Stimulated activated CD8-positive, alpha-beta memory T cell treated with anti-CD3 and anti-CD28 coated beads, Interleukin-12 subunit alpha, Interleukin-12 subunit beta, amount 100 ng/mL, for 1 hour (primary cell): ENCODE results near the gene BANF1.
"Not testable (repeated sequence)": the region's sequence is repeated elsewhere in the genome, so short reads cannot be mapped to it uniquely, and the experiment has no call there.

ENCODE experiments used
- DNase-seq: peaks from one replicate; pipeline ENCODE4 v3.0.0-alpha.2; 2020; ENCODE audit warnings: low read depth

BANF1 gene

DNA sequence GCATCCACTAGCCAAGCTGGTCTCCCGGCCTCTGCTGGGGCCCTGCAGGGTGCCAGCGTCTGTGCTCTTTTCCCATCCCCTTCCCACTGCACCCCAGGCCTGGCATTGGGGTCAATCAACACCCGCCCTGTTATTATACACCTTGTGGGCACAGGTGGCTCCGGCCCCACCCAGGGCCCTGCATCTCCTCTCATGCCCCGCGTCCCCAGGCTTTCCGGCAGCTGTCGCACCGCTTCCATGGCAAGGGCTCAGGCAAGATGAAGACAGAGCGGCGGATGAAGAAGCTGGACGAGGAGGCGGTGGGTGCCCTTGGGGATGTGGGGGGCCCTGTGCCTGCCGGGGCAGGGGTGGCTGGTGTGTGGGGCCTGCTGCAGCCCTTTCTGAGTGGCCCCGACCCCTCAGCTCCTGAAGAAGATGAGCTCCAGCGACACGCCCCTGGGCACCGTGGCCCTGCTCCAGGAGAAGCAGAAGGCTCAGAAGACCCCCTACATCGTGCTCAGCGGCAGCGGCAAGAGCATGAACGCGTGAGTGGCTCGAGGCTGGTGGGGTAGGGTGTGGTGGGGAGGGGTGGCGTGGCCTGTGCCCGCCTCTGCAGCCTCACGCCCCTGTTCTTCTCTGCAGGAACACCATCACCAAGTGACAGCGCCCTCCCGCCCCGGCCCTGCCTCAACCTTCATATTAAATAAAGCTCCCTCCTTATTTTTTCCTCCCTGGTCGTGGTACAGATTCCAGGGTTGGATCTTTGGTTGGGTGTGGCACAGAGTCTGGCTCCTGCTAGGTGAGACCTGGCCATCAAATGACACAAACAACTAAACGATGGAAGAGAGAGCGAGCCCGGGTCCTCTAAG, 23.7 kb upstream of the BANF1 start:
- no peak for DNase-seq

DNA sequence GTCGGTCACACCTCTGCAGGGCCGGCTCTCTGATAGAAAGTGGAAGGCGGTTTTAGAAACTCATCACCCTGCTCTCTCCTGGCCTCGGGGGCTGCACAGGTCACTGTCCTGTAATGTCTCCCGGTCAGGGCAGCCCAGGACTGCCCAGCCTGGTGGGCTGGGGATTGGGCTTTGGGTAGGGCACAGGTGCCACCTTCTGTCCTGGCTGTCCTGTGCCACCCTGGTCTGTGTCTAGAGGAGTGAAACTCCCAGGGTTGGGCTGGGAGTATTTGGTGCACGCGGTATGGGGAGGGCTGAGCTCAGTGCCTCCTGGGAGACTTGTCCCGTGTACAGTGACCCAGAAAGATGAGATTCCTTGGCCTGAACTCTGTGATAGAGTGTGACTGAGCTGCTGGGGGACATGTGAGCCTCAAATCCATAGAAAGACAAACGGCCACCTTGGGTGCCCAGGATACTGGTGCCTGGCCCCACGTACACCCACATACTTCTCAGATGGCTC, 23.0 kb upstream of the BANF1 start:
- DNase-seq: no peak

DNA sequence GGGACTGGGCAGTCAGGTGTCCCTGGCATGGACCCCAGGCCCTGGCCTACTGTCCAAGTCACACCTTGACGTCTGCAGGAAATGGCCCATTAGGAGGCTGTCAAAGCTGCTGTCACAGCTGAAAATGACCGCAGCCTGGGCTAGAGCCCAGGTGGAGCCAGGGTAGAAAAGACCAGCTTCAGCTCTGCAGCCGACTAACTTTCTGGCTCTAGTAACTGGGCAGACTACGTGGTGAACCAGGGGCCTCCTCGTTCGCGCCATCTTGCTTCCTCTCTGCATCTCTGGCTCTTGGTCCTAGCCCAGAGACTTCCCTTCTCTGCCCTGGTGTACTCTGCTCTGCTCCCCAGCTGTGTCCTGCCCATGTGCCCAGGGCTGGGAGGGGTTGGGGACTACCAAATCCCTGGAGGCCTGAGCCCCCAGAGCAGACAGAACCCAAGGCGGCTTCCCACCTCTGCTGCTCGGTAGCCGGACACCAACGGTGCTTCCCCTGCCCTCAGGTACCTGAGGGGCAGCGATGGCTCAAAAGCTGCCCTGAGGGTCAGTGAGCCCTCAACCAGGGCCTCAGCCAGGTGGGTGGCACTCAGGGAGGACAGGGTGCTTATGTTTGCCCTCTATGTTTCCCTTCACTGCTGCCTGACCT, 21.1 kb upstream of the BANF1 start:
- no peak for DNase-seq

- DNase-seq: no peak
Observed at GRCh38 chr11:65981972-65982823, 20.1 kb upstream of the BANF1 start.

GRCh38 chr11:65982824-65983588, 19.3 kb upstream of the BANF1 start:
- no peak for DNase-seq

GRCh38 chr11:65983589-65983987, 18.7 kb upstream of the BANF1 start:
- DNase-seq: no peak

GRCh38 chr11:65987336-65987735, 15.0 kb upstream of the BANF1 start:
- no peak for DNase-seq

GRCh38 chr11:65988791-65989592, 13.3 kb upstream of the BANF1 start:
- DNase-seq: peak; percentile 89

DNA sequence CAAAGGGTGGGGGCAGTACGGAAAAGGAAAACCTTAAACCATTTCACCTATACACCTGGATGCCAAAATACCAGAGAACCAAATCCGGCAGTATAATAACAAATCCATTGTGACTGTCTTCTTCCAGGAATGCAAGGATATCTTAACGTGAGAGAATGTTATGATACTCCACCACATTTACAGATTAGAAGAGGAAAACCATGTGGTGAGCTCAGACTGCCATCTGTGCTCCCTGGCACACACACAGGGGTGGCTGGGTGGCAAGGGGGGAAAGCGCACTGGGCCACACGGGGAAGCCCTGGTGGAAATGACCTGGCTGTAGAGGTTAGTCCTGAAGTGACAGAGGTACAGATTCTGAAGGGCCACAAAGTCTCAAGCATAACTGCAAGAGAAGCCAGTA, 10.2 kb upstream of the BANF1 start:
- DNase-seq: no peak

- no peak for DNase-seq
Observed at GRCh38 chr11:65997286-65997685, 5.0 kb upstream of the BANF1 start.

- DNase-seq: no peak
Observed at GRCh38 chr11:66002648-66003225, 434 bp downstream of the BANF1 start.

DNA sequence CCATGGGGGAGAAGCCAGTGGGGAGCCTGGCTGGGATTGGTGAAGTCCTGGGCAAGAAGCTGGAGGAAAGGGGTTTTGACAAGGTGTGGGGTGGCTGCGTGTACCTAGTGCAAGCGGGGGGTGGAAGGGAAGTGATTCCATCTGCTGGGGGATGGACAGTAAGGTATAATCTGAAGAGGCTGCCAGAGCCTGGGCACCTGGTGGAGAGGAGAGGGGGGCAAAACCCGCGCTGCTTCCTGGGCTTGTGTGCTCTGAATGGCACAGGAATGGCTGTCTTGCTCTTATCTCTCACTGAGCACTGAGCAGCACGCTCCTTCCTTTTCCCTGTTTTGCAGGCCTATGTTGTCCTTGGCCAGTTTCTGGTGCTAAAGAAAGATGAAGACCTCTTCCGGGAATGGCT, 988 bp downstream of the BANF1 start:
- DNase-seq: no peak

DNA sequence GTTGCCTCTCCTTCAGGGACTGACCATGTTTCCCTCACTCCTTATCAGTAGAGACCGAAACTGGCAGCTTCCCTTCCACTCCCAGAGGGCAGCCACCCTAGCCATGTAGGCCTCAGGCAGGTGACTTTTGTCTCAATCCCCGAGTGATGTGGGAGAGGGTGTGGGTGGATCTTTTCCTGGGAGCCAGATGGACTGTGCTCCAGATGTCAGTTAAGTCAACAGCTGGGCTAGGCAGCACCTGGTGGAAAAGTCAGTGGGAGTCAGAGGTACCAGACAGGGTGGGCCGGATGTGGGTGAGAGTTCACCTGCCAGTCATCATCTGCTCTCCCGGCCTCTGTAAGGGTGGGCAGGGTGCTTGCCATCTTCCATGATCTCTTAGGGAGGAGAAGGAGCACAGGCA, 1.9 kb downstream of the BANF1 start:
- DNase-seq: no peak

DNA sequence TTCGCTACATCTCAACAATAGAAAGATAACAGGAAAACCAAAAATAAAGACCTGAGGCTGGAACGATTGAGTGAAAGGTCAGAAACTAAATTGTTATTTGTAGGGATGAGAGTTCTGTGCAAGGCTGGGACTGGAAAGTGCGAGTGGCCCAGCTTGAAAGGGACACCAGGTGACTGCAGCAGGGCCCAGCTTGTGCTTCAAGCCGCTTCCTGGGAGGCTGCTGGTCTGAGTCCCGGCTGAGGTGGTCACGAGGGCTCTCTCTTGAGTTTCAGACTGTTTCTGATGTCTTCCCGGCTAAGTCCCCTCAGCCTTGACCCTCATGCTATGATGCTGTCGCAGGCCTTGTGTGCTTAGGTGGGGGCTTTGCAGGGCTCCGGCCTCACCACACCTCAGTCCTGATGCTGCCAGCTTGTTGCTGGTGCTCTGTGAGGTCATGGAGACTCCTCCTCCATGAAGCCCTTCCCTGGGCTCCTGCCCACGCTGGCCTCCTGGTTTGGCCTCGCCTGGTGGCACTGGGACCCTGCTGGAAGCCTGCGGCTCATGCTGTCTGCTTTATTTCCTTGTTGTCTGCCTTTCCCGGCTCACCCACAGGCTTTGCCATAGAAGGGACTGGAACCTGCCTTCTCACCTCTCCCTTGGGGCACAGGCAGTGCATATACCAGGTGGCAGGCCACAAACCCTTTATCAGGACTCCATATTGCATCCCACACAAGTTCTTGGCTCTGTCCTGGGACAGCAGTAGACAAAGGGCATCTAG, 4.0 kb downstream of the BANF1 start:
- no peak for DNase-seq

DNA sequence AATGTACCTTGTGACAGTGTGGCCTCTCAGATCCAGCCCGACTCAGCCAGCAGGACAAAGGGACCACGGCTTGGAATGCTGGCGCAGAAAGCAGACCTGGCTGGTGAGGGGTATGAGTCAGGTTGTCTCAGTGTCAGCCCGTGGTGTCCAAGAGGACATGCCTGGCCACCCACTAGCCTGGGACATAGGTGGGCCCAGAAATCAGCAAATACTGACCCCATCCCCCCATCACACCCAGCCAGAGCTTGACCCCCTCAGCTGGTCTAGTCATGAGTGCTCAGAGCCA, 4.5 kb downstream of the BANF1 start:
- DNase-seq: no peak

GRCh38 chr11:66007201-66007634, 4.9 kb downstream of the BANF1 start:
- DNase-seq: no peak

DNA sequence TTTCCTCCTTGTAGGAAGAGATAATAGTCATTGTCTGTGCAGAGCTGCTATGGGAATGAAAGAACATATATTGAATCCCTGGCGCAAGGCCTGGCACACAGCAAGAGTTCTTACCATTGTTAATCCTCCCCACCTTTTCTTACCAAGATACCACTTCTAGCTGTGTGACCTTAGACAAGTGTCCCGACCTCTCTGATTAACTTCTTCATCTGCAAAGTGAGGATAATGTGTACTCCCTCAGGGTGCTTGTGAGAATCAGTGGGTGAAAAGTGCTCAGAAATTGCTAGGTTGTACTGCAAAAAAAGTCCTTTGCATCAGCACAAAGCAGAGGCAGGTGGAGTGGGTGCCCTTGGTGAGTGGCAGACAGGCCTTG, 5.8 kb downstream of the BANF1 start:
- no peak for DNase-seq

- DNase-seq: no peak
Observed at GRCh38 chr11:66008468-66009101, 6.3 kb downstream of the BANF1 start.

DNA sequence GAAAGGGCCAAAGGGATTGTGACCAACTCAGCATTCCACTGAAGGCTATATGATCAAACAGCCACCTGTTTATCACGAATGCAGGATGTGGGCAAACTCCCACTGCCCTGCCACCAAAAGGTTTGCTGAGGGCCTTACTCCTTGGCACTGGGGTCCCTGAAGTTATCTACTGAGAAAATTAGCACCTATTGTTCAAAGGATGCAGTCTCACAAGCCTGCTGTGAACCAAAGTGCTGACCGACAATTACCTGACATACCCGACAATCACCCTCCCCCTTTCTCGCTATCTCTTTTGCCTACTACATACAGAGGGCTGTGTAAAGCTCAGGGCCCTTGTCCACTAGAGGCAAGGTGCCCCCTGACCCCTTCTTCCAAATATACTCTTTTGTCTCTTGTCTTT, 7.7 kb downstream of the BANF1 start:
- DNase-seq: not testable (repeated sequence)
